Islet of Langerhans (tissue), 1 donor: Measurements from ENCODE around the gene EML1.

Source experiments
- FAIRE-seq: peaks from one replicate; lab custom pipeline; 2011; peaks lifted over from hg19 to GRCh38; lab: Jason Lieb, UNC

The EML1 gene

DNA sequence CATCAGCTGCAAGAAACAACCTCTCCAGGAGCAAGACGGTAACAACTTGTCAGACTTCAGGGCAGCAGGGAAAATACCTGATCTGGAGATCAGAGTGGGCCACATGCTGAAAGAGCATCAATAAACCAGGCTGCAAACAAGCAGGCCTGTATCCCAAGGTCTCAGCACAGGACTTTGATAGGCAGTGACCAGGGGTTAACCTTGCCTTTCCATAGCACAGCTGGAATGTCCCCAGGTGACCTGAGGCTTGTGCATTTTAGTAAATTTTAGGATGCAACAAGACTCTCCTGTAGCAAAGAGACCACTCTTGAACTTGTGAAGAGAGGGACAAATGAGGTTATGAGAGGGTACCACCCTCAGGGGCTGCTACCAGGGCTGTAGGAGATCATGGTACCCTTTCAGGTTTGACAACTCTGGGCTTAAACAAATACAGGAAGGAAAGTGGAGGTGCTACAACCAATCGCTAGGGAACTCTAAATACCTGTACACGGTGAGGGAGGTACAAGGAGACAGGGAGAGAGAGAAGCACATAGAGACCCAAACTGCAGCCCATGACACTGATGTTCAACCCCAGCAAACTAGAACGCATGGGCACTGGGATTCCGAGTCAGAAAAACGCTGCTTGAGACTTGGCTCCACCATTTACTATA lies 176.6 kb downstream of the EML1 start:
- no peak for FAIRE-seq

GRCh38 chr14:99971087-99971940 lies 178.1 kb downstream of the EML1 start:
- FAIRE-seq, result no peak

DNA sequence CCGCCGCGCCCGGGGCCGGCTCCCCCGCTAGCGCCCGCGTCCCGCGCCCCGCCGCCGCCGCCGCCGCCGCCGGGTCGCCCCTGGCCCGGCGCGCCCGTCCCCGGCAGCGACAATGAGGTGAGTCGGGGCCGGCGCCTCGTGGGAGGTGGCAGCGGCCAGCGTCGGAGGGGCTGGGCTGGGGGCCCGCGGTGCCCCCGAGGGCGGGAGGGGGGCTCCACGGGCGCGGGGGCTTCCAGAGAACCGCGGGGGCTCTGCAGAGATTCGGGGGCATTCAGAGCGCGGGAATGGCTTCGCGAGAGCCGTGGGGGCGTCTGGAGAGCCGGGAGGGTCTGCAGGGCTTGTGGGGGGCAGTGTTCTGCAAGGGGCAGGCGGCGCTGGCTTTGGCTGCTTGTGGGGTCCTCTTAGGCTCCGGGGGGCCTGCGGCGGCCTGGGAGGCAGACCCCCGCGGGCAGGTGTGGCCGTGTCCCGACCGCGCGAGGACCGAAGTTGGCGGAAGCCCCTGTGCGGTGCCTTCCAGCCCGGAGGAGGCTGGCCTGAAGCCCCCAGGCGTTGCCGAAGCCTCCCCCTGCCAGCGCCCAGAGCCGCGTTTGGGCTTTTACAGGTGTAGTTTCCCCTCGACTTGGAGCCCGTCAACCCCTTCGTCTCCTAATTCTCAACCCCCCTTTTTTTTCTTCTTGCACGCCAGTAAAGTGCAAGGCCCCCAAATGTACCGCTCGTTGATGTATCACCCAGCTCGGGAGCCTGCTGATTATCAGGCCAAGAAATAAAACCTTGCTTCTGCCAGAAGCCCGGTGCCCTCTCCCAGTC lies 178.9 kb downstream of the EML1 start:
- no peak for FAIRE-seq

- FAIRE-seq, result no peak
Observed at GRCh38 chr14:99972748-99973466, 179.7 kb downstream of the EML1 start.

DNA sequence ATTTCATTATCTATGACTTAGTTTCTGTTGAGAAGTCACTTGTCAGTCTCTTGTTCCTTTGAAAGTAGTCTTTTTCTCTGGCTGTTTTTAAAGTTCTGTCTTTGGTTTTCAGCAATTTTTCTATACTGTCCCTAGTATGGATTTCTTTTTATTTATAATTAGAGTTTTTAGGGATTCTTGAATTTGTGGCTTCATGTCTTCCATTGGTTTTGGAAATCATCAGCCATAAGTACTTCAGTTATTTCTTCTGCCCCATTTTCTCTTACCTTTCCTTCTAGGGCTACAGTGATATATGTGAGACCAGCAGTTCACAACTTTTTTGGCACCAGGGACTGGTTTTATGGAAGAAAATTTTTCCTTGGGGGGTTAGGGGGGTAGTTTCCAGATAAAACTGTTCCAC lies 182.0 kb downstream of the EML1 start:
- FAIRE-seq, result no peak

GRCh38 chr14:99976021-99976420 lies 182.8 kb downstream of the EML1 start:
- no peak for FAIRE-seq

DNA sequence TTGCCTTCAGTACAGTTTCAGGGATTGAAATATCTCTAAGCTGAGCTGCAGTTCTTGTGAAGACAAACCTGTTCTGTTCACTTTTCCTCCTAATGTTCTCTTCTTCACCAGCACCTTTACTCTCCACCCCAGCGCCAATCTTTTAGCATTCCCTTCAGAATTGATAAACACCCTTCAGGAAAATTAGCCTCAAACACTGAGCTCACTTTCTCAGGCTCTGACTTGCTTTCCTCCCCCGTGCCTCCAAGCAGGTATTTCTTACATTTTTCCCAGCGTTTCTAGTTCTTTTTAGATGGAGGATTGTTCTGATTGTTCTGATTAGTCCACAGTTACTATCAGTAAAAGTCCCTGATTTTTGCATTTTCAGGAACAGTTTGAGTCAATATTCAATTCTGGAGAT lies 183.5 kb downstream of the EML1 start:
- no peak for FAIRE-seq

GRCh38 chr14:99980299-99980698 lies 187.1 kb downstream of the EML1 start:
- FAIRE-seq, result no peak

DNA sequence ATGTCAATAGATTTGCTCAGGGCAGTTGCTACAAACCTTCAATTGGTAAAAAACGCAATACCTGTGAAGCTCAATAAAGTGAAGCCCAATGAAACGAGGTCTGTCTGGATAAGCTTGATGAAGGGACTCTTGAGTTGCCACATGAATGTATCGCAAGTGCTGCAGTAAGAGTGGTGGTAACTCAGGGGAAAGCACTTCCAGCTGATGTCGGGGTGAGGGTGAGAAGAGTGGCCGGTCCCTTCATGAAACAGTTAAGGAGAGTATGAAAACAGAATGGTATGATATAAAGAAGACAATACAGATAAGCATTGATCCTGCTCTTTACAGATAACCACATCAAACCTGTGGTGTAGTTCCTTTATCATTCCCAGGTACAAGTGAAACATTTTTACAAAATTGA lies 188.6 kb downstream of the EML1 start:
- no peak for FAIRE-seq

DNA sequence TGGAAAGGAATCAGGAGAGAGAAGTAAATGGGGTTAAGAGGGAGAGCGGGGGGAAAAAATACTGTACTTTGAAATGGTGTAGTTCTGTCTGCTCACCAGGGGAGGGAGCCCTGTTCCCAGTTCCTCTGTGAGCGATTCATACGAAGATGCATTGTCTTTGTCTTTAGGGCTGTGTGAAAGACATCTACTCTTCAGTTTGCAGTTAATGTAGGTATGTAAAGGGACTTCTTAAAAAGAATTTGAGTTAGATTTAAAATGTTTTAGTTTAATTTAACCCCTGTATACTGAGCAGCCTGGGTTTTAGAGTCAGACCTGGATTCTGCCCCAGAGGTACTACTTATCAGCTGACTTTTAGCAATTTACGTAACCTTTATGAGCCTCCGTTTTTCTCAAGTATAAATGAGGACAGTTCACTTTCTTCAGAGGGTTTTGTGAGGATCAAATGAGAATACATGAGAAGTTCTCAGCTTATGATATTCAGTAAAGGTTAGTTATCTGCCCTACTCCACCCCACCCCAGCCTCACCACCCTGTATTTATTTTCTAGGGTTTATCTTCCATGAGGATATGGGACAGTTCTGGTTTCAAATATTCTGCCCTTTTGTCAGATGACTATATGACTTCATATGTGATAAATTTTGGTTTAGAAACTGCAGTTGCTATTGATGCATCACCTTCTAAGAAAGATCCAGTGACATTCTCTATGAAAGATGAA lies 189.5 kb downstream of the EML1 start:
- FAIRE-seq, result peak; percentile 94

DNA sequence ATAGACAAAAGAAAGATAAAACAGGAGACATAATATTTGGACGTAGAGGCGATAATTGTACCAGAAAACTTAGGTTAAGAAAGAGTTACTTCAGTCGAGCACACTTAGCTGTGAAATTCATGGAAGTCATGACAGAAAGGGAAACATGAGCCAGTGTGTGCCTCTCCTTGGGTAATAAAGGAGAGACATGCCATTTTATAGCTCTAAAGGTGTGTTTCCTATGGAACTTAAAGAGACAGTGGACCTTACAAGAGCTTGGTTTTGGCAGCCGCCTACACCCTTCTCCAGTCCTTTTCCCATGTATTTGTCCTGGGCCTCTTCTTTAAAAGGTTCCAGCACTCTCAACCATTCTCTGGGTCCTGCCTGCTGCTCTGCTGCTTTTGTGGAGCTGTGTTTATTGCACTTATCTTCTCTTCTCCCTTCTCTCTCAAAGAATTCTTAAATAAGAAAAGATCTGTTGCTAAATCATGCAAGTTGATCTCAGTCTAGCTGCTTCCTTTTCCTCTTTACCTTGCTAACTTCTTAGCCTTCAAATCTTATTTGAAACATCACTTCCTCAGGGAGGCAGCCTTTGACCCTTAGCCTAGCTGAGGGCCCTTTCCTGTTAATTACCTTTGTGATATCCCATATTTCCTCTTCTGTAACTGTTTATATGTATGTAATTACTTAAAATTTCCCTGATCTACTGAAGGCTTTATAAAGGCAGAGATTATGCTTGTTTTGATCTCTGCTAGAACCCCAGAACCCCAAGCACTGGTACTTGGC lies 190.2 kb downstream of the EML1 start:
- FAIRE-seq, result no peak

DNA sequence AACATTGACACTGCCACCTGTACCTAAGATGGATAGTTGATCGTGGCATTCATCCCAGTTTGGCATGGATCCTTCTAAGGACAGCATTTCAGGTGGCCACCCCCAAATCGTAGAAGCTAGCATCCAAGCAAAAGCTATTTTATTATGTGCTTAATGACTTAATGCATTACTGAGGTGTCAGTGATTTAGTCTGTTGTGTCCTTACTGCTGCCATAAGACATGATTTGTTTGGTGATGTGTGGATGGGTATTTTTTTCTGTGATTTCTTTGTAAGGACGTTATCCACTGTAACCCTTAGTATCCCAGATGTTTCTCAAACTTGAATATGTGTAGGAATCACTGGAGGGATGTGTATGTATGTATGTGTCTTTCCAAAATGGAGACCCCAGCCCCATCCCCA lies 190.8 kb downstream of the EML1 start:
- no peak for FAIRE-seq

DNA sequence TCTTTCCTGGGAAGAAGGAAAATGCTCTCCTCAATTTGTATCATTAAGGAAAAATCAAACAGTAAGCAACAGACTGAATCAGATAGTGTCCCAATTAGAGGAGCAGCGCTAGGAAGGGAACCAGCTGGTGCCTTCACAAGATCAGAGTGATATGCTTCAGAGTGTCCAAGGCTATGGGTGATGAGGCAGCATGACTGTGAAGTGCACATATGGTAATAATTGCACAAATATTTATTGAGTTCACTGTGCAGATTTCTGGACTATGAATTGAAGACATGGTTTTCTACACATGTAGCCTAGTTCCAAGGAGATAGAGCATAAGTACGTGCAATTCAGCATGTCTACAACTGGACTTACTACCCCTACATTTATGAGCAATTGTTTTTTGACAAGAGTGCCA lies 193.2 kb downstream of the EML1 start:
- FAIRE-seq, result no peak

DNA sequence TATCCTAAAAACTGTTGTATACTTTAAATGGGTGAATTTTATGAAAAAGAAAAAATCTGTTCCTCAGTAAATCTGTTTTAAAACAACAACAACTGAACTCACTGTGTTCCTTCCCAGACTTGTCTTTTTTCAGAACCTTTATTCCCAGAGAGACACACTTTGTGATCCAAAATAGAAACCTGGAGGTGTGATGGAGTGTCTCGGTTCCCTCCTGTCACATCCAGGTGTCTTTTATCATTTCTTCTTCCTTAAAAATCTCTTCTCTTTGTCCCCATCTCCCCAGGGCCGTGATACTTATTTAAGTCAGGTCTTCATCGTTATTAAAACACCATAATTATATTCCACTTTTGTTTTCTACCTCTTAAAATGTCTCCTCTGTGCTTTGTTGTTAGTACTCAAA lies 195.8 kb downstream of the EML1 start:
- no peak for FAIRE-seq

GRCh38 chr14:99990268-99991170 lies 197.3 kb downstream of the EML1 start:
- no peak for FAIRE-seq

GRCh38 chr14:99991331-99991730 lies 198.1 kb downstream of the EML1 start:
- FAIRE-seq, result no peak
